HL-60 (cell line): ENCODE data around the gene HRC.

ENCODE experiments used
- DNase-seq, 2 experiments: peaks; one replicate each; pipeline ENCODE4 v3.0.0-alpha.2; 2010 to 2020; ENCODE audit warnings: low read depth in 1 of 2, low spot score in 1 of 2
- H3K27ac ChIP-seq: fragments of 250-450 bp; sonication (Bioruptor Pico); replicated peaks from 2 replicates; pipeline ENCODE4 v1.5.1; 2020; ENCODE audit warnings: mild to moderate bottlenecking, moderate library complexity
- H3K27me3 ChIP-seq: fragments of 250-450 bp; sonication (Bioruptor Pico); 2 replicates; pipeline ENCODE4 v1.5.1; 2021; ENCODE audit warnings: mild to moderate bottlenecking, moderate library complexity; ENCODE audit not compliant: insufficient read depth, poor library complexity, severe bottlenecking
- H3K4me3 ChIP-seq: replicated peaks from 2 replicates; pipeline ENCODE4 v1.5.1; 2011; ENCODE audit warnings: mild to moderate bottlenecking, control low read depth, low read length; ENCODE audit not compliant: insufficient read depth
- CTCF ChIP-seq: IDR thresholded peaks from one replicate; pipeline ENCODE4 v1.5.1; 2011; ENCODE audit warnings: low read length, control low read depth, inconsistent platforms; ENCODE audit not compliant: insufficient read depth
- GABPA ChIP-seq: IDR thresholded peaks from 2 replicates; pipeline ENCODE4 v1.6.1; 2012; ENCODE audit warnings: low read depth
- POLR2AphosphoS5 ChIP-seq: IDR thresholded peaks from 2 replicates; pipeline ENCODE4 v1.6.1; 2012; ENCODE audit warnings: low read depth
- REST ChIP-seq: IDR thresholded peaks from 2 replicates; pipeline ENCODE4 v1.6.1; 2012; ENCODE audit warnings: low read depth; ENCODE audit not compliant: insufficient replicate concordance
- SPI1 ChIP-seq: IDR thresholded peaks from 2 replicates; pipeline ENCODE4 v1.6.1; 2012; ENCODE audit warnings: low read depth, mild to moderate bottlenecking, borderline replicate concordance

HRC gene

GRCh38 chr19:49167857-49168409 lies 12.7 kb upstream of the HRC start:
- Histone ChIP-seq H3K27ac (no peak overlapping the region), H3K4me3 (no peak overlapping the region), H3K27me3 (no peaks in the 10 kb centered on the region)
- TF ChIP-seq POLR2AphosphoS5 (no peak), CTCF (no peak), SPI1 (no peak), GABPA (no peak), REST (no peak)
- no peak for DNase-seq

GRCh38 chr19:49165865-49166301 lies 10.7 kb upstream of the HRC start:
- Histone ChIP-seq H3K4me3 (no peak overlapping the region), H3K27ac (no peak overlapping the region), H3K27me3 (peaks cover 6% of the 10 kb centered on the region)
- DNase-seq = no peak
- TF ChIP-seq GABPA = no peak
- no peak for TF ChIP-seq CTCF
- no peak for TF ChIP-seq REST
- TF ChIP-seq SPI1 = no peak
- no peak for TF ChIP-seq POLR2AphosphoS5

GRCh38 chr19:49165111-49165750 lies 10.0 kb upstream of the HRC start:
- no peak for TF ChIP-seq POLR2AphosphoS5
- no peak for TF ChIP-seq CTCF
- no peak for TF ChIP-seq SPI1
- no peak for TF ChIP-seq REST
- no peak for TF ChIP-seq GABPA
- Histone ChIP-seq H3K4me3 (no peak overlapping the region), H3K27ac (no peak overlapping the region), H3K27me3 (peaks cover 8% of the 10 kb centered on the region)
- DNase-seq = no peak
